ENCODE data around the gene EAPP. TPM values are rescaled to one million over a fixed set of nuclear protein-coding genes. Genes with fewer than 3 reads are reported as not detected.

Gene EAPP
- total and polyA plus RNA-seq, 2 of the 13 experiments (the other 11 are each of a cell fraction or from before 2014, with no cell fraction given) = 68.7 to 110 TPM

DNA sequence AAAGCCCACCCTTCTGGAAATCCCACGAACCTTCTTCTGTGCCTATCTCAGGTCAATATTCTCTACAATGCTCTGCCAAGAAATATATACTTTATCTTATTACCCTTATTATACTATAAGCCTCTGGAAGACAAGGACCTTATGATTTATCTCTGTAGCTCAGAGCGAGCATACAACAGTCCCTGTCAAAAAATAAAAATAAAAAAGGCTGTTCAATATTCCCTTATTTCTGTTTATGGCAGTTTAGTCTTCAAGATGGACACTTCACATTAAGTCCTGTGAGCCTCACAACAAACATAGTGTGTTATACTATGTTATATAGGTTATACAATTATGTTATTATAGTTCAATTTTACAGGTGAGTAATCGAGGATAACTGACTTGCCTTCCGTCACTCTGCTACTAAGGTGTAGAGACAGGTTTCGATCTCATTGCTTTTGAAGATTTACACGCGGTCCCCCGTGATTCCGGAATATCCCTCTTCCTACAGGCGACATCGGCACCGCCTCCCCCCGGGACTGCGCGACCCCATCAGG lies 562 bp downstream of the EAPP start (continued):
- TF ChIP-seq, protein P1, sequence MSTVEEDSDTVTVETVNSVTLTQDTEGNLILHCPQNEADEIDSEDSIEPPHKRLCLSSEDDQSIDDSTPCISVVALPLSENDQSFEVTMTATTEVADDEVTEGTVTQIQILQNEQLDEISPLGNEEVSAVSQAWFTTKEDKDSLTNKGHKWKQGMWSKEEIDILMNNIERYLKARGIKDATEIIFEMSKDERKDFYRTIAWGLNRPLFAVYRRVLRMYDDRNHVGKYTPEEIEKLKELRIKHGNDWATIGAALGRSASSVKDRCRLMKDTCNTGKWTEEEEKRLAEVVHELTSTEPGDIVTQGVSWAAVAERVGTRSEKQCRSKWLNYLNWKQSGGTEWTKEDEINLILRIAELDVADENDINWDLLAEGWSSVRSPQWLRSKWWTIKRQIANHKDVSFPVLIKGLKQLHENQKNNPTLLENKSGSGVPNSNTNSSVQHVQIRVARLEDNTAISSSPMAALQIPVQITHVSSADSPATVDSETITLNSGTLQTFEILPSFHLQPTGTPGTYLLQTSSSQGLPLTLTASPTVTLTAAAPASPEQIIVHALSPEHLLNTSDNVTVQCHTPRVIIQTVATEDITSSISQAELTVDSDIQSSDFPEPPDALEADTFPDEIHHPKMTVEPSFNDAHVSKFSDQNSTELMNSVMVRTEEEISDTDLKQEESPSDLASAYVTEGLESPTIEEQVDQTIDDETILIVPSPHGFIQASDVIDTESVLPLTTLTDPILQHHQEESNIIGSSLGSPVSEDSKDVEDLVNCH (CRISPR knock-in tag; IDR thresholded peaks at IDR 0.05) = no peak
- TF ChIP-seq TBL1XR1 (IDR thresholded peaks at IDR 0.05; ENCODE audit: borderline replicate concordance, low read length, partially characterized antibody) (no peak), ZSCAN31 (CRISPR knock-in tag; IDR thresholded peaks at IDR 0.05; ENCODE audit: low read depth) (no peak), KLF16 (CRISPR knock-in tag; IDR thresholded peaks at IDR 0.05) (peak in 1 of 2 experiments; percentile 85; a peak in 1 of 4 replicates), EP300 (IDR thresholded peaks at IDR 0.05; ENCODE audit: low read depth in 2 of 2, low read length in 2 of 2) (no peak), EP300 (CRISPR knock-in tag; IDR thresholded peaks at IDR 0.05; ENCODE audit: borderline replicate concordance) (no peak), ZNF20 (CRISPR knock-in tag; IDR thresholded peaks at IDR 0.05) (0 out of 2 replicates have a peak, but pooled peaks have one; percentile 8), CEBPG (CRISPR knock-in tag; IDR thresholded peaks at IDR 0.05) (no peak), ZKSCAN8 (CRISPR knock-in tag; IDR thresholded peaks at IDR 0.05; ENCODE audit: borderline replicate concordance) (0 out of 2 replicates have a peak, but pooled peaks have one; percentile 3), ZNF775 (CRISPR knock-in tag; IDR thresholded peaks at IDR 0.05; ENCODE audit: borderline replicate concordance) (0 out of 2 replicates have a peak, but pooled peaks have one; percentile 93), SSRP1 (CRISPR knock-in tag; IDR thresholded peaks at IDR 0.05) (0 out of 2 replicates have a peak, but pooled peaks have one; percentile 0), TCF12 (IDR thresholded peaks at IDR 0.05) (no peak), TCF12 (CRISPR knock-in tag; IDR thresholded peaks at IDR 0.05) (no peak), PCBP2 (optimal IDR thresholded peaks at IDR 0.05; ENCODE audit: low read depth, low read length, poor library complexity, severe bottlenecking) (no peak), PPARG (CRISPR knock-in tag; conservative IDR thresholded peaks at IDR 0.05) (no peak), ZNF138 (CRISPR knock-in tag; IDR thresholded peaks at IDR 0.05; ENCODE audit: low read depth) (no peak), ZSCAN20 (CRISPR knock-in tag; IDR thresholded peaks at IDR 0.05; ENCODE audit: borderline replicate concordance) (no peak), ZNF850 (CRISPR knock-in tag; conservative IDR thresholded peaks at IDR 0.05) (peak; percentile 92; the same call in 1 of the 2 replicates), ATF7 (IDR thresholded peaks at IDR 0.05) (no peak), ATF7 (CRISPR knock-in tag; IDR thresholded peaks at IDR 0.05) (no peak), ZIK1 (CRISPR knock-in tag; IDR thresholded peaks at IDR 0.05; ENCODE audit: borderline replicate concordance, low read depth) (no peak)
- TF ChIP-seq, protein P2, sequence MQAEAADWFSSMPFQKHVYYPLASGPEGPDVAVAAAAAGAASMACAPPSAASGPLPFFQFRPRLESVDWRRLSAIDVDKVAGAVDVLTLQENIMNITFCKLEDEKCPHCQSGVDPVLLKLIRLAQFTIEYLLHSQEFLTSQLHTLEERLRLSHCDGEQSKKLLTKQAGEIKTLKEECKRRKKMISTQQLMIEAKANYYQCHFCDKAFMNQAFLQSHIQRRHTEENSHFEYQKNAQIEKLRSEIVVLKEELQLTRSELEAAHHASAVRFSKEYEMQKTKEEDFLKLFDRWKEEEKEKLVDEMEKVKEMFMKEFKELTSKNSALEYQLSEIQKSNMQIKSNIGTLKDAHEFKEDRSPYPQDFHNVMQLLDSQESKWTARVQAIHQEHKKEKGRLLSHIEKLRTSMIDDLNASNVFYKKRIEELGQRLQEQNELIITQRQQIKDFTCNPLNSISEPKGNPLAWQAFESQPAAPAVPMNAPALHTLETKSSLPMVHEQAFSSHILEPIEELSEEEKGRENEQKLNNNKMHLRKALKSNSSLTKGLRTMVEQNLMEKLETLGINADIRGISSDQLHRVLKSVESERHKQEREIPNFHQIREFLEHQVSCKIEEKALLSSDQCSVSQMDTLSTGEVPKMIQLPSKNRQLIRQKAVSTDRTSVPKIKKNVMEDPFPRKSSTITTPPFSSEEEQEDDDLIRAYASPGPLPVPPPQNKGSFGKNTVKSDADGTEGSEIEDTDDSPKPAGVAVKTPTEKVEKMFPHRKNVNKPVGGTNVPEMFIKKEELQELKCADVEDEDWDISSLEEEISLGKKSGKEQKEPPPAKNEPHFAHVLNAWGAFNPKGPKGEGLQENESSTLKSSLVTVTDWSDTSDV (CRISPR knock-in tag; IDR thresholded peaks at IDR 0.05) = 0 out of 2 replicates have a peak, but pooled peaks have one; percentile 21
- TF ChIP-seq, protein P3, sequence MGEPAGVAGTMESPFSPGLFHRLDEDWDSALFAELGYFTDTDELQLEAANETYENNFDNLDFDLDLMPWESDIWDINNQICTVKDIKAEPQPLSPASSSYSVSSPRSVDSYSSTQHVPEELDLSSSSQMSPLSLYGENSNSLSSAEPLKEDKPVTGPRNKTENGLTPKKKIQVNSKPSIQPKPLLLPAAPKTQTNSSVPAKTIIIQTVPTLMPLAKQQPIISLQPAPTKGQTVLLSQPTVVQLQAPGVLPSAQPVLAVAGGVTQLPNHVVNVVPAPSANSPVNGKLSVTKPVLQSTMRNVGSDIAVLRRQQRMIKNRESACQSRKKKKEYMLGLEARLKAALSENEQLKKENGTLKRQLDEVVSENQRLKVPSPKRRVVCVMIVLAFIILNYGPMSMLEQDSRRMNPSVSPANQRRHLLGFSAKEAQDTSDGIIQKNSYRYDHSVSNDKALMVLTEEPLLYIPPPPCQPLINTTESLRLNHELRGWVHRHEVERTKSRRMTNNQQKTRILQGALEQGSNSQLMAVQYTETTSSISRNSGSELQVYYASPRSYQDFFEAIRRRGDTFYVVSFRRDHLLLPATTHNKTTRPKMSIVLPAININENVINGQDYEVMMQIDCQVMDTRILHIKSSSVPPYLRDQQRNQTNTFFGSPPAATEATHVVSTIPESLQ (CRISPR knock-in tag; conservative IDR thresholded peaks at IDR 0.05) = 0 out of 2 replicates have a peak, but pooled peaks have one; percentile 23
- TF ChIP-seq, protein P4, sequence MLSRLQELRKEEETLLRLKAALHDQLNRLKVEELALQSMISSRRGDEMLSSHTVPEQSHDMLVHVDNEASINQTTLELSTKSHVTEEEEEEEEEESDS (CRISPR knock-in tag; IDR thresholded peaks at IDR 0.05; ENCODE audit: borderline replicate concordance) = peak; percentile 19; the same call in 1 of the 2 replicates
